DND-41 (cell line): ENCODE results near the gene UBAP1.
"Not testable (repeated sequence)": the region's sequence is repeated elsewhere in the genome, so short reads cannot be mapped to it uniquely, and the experiment has no call there.

Experiments
- ATAC-seq: fragments of 200-7000 bp; cut with Tn5 transposase; 3 replicates; pipeline ENCODE4 v1.9.1; 2021; ENCODE audit warnings: low read depth; ENCODE audit not compliant: insufficient read depth
- DNase-seq: peaks from one replicate; pipeline ENCODE4 v3.0.0-alpha.2; 2020
- H2AFZ ChIP-seq: 2 replicates; pipeline ENCODE4 v1.6.0; 2012; ENCODE audit warnings: low read depth, low read length
- H3K27ac ChIP-seq: 2 replicates; pipeline ENCODE4 v1.5.1; 2012; ENCODE audit warnings: low read length, inconsistent platforms
- H3K27me3 ChIP-seq: fragments of 200-600 bp; sonication (generic); 2 replicates; pipeline ENCODE4 v1.6.0; 2012; ENCODE audit warnings: low read length, mild to moderate bottlenecking, inconsistent platforms; ENCODE audit not compliant: insufficient read depth, poor library complexity
- H3K36me3 ChIP-seq: 2 replicates; pipeline ENCODE4 v1.5.1; 2012; ENCODE audit warnings: low read length, inconsistent platforms; ENCODE audit not compliant: insufficient read depth
- H3K4me1 ChIP-seq: 2 replicates; pipeline ENCODE4 v1.5.1; 2012; ENCODE audit warnings: mild to moderate bottlenecking, low read length; ENCODE audit not compliant: insufficient read depth
- H3K4me2 ChIP-seq: 2 replicates; pipeline ENCODE4 v1.6.0; 2012; ENCODE audit warnings: mild to moderate bottlenecking, moderate library complexity, low read length, inconsistent platforms; ENCODE audit not compliant: insufficient read depth
- H3K4me3 ChIP-seq, 2 experiments: fragments of 200-600 bp in 1 of 2; shearing (Covaris generic) in 1 of 2; 2 replicates each; pipeline ENCODE4 v1.5.1; 2012 to 2016; ENCODE audit warnings: inconsistent platforms in 2 of 2, low read length in 2 of 2, mild to moderate bottlenecking in 2 of 2, low read depth in 1 of 2, moderate library complexity in 1 of 2
- H3K79me2 ChIP-seq: 2 replicates; pipeline ENCODE4 v1.6.0; 2012; ENCODE audit warnings: low read length, inconsistent platforms; ENCODE audit not compliant: insufficient read depth
- H3K9ac ChIP-seq: 2 replicates; pipeline ENCODE4 v1.6.0; 2012; ENCODE audit warnings: low read depth, mild to moderate bottlenecking, inconsistent platforms, low read length, moderate library complexity
- H3K9me3 ChIP-seq: 2 replicates; pipeline ENCODE4 v1.5.1; 2012; ENCODE audit warnings: low read length, moderate library complexity, mild to moderate bottlenecking, inconsistent platforms; ENCODE audit not compliant: insufficient read depth, severe bottlenecking
- H4K20me1 ChIP-seq: 2 replicates; pipeline ENCODE4 v1.6.0; 2012; ENCODE audit warnings: low read length; ENCODE audit not compliant: insufficient read depth
- CTCF ChIP-seq: IDR thresholded peaks from 2 replicates; pipeline ENCODE4 v1.5.1; 2012; ENCODE audit warnings: borderline replicate concordance, low read length, moderate library complexity, mild to moderate bottlenecking; ENCODE audit not compliant: poor library complexity, severe bottlenecking; ENCODE audit errors: extremely low read depth
- EZH2 ChIP-seq: IDR thresholded peaks from 3 replicates; pipeline ENCODE4 v1.6.1; 2012; ENCODE audit warnings: borderline replicate concordance, low read depth, mild to moderate bottlenecking, moderate library complexity, low read length, inconsistent platforms; ENCODE audit not compliant: severe bottlenecking

UBAP1 gene

DNA sequence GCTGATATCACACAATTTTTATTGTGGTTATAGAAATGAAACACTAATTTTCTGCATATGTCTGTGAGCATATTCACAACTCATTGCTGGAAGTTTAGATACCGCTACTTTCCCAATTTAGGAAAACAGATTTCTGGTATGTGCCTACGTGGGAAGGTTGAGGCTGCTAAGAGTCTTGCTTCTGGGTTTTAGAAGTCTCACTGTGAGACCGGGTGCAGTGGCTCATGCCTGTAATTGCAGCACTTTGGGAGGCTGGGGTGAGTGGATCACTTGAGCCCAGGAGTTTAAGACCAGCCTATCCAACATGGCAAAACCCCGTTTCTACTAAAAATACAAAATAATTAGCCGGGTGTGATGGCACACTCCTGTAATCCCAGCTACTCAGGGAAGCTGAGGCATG, 39.6 kb downstream of the UBAP1 start:
- peaks cover 20% of the 10 kb centered on the region; the same call in 1 of the 2 replicates for H3K79me2 ChIP-seq
- ATAC-seq (no peak), DNase-seq (no peak)
- H3K27ac ChIP-seq, result no peak overlapping the region
- no peak for TF ChIP-seq EZH2
- no peak for TF ChIP-seq CTCF
- H3K4me1 ChIP-seq, result no peaks in the 10 kb centered on the region
- H2AFZ ChIP-seq, result no peak overlapping the region
- H3K9ac ChIP-seq, result no peak overlapping the region
- no peaks in the 10 kb centered on the region for H3K9me3 ChIP-seq
- H4K20me1 ChIP-seq, result no peaks in the 10 kb centered on the region; the same call in 1 of the 2 replicates
- H3K4me3 ChIP-seq, result no peak overlapping the region
- H3K27me3 ChIP-seq, result no peaks in the 10 kb centered on the region
- no peak overlapping the region for H3K4me2 ChIP-seq
- no peaks in the 10 kb centered on the region for H3K36me3 ChIP-seq

GRCh38 chr9:34219421-34219820, 40.6 kb downstream of the UBAP1 start:
- Histone ChIP-seq H3K4me2 (no peak overlapping the region), H2AFZ (no peak overlapping the region), H3K4me3 (no peak overlapping the region), H3K27me3 (no peaks in the 10 kb centered on the region), H3K79me2 (peaks cover 20% of the 10 kb centered on the region; the same call in 1 of the 2 replicates), H3K27ac (no peak overlapping the region), H3K36me3 (peaks cover 4% of the 10 kb centered on the region; the same call in 1 of the 2 replicates), H3K9ac (no peak overlapping the region), H4K20me1 (no peaks in the 10 kb centered on the region; the same call in 1 of the 2 replicates), H3K4me1 (no peaks in the 10 kb centered on the region), H3K9me3 (no peaks in the 10 kb centered on the region)
- no peak for DNase-seq
- ATAC-seq, result no peak
- no peak for TF ChIP-seq EZH2

DNA sequence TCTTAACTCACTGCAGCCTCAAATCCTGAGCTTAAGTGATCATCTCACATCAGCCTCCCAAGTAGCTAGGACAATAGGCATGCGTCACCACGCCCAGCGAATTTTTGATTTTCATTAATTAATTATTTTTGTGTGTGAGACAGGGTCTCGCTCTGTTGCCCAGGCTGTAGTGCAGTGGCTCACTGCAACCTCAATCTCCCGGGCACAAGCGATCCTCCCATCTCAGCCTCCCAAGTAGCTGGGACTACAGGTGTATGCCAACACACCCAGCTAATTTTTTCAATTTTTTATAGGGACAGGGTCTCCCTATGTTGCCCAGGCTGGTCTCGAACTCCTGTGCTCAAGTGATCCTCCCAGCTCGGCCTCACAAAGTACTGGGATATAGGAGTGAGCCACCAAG, 41.4 kb downstream of the UBAP1 start:
- no peak overlapping the region for H3K4me3 ChIP-seq
- DNase-seq, result no peak
- no peak overlapping the region for H2AFZ ChIP-seq
- no peak overlapping the region for H3K4me2 ChIP-seq
- no peaks in the 10 kb centered on the region for H3K4me1 ChIP-seq
- peaks cover 4% of the 10 kb centered on the region; the same call in 1 of the 2 replicates for H3K36me3 ChIP-seq
- no peak overlapping the region for H3K9ac ChIP-seq
- peaks cover 21% of the 10 kb centered on the region; the same call in 1 of the 2 replicates for H3K79me2 ChIP-seq
- H4K20me1 ChIP-seq, result no peaks in the 10 kb centered on the region; the same call in 1 of the 2 replicates
- no peaks in the 10 kb centered on the region for H3K9me3 ChIP-seq
- H3K27me3 ChIP-seq, result no peaks in the 10 kb centered on the region
- no peak for ATAC-seq
- no peak for TF ChIP-seq EZH2
- TF ChIP-seq CTCF, result no peak
- no peak overlapping the region for H3K27ac ChIP-seq

- TF ChIP-seq EZH2, result no peak
- TF ChIP-seq CTCF, result no peak
- Histone ChIP-seq H3K36me3 (peaks cover 4% of the 10 kb centered on the region; the same call in 1 of the 2 replicates), H3K27me3 (no peaks in the 10 kb centered on the region), H3K4me1 (no peaks in the 10 kb centered on the region), H3K27ac (no peak overlapping the region), H3K79me2 (peaks cover 9% of the 10 kb centered on the region; the same call in 1 of the 2 replicates), H3K4me2 (no peak overlapping the region), H4K20me1 (no peaks in the 10 kb centered on the region; the same call in 1 of the 2 replicates), H3K9ac (no peak overlapping the region), H3K9me3 (no peaks in the 10 kb centered on the region), H2AFZ (no peak overlapping the region), H3K4me3 (no peak overlapping the region)
- no peak for ATAC-seq
- DNase-seq, result no peak
These were observed 45.5 kb downstream of the UBAP1 start for GRCh38 chr9:34224349-34224748.

DNA sequence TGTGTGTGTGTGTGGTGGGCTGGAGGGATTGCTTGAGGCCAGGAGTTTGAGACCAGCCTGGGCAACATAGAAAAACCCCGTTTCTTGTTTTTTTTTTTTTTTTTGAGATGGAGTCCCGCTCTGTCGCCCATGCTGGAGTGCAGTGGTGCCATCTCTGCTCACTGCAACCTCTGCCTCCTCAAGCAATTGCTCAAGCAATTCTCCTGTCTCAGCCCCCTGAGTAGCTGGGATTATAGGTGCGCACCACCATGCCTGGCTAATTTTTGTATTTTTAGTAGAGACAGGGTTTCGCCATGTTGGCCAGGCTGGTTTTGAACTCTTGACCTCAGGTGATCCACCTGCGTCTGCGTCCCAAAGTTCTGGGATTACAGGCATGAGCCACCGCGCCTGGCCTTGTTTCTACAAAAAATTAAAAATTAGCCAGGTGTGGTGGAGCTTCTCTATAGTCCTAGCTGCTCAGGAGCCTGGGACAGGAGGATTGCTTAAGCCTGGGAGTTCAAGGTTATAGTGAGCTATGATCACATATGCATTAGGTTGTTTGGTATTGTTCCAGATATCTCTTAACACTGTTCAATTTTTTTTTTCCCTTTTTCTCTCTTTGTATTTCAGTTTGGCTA, 47.4 kb downstream of the UBAP1 start:
- not testable (repeated sequence) for ATAC-seq, H2AFZ ChIP-seq, H3K9ac ChIP-seq, H4K20me1 ChIP-seq, H3K4me1 ChIP-seq, H3K4me2 ChIP-seq, DNase-seq, H3K4me3 ChIP-seq, H3K36me3 ChIP-seq, H3K27me3 ChIP-seq, H3K27ac ChIP-seq, H3K9me3 ChIP-seq
- H3K79me2 ChIP-seq, result peaks cover 10% of the 10 kb centered on the region; the same call in 1 of the 2 replicates
